CMK (cell line): Measurements from ENCODE around the gene TTC21B.
"Not testable (repeated sequence)": the region's sequence is repeated elsewhere in the genome, so short reads cannot be mapped to it uniquely, and the experiment has no call there.

ENCODE experiments used
- DNase-seq: peaks from one replicate; pipeline ENCODE4 v3.0.0-alpha.2; 2010; ENCODE audit warnings: low read depth

The TTC21B gene

DNA sequence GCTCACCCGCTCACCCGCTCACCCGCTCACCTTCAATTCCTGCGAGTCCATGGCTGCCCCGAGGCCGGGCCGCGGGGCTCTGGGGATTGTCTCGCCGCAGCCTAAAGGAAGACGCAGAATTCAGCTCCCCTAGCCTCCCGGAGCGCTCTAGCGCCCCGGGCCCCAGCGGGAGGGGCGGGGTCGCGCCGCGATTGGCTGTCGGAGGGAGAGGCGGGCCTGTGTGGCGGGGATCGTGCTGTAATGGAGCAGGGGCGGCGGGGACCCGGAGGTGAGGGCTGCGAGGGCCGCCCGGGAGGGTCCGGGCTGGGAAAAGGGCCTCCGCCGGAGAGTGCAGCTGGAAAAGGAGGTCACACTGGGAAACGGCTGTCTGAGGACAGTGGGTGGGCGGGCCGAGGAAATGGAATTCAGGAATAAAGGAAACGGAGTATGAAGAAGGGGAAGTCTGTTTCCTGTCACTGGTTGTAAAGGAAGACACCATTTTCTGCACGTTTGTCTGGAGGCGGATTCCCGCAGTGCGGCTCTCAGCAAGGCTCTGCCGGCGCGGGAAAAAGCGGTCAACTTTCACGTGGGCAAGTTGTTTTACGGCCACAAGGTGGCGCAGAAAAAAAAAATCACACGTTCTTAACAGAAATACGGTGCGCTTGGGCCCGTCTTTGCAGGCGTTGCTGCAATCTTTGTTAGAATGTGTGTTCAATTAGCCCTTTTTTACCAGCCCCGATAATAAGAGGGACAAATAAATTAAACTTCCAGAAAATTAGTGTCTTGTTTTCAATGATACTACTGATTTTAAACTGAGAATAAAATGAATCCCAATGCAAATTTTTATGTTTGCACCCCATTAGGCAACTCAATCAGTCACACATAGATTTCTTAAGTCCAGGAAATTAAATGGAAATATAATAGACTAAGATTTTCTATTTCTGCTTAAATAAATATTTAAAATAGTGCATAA lies at the start of gene TTC21B:
TTC21B (minus strand) TSS at position 122 of the 952 bp plus-strand sequence; CDS start at position 51, 71 bp downstream.
- DNase-seq: peak; percentile 68

- no peak for DNase-seq
Measured at GRCh38 chr2:166000401-166000800, 46.8 kb upstream of the TTC21B start.

- DNase-seq: no peak
Measured at GRCh38 chr2:165990846-165991245, 37.3 kb upstream of the TTC21B start.

DNA sequence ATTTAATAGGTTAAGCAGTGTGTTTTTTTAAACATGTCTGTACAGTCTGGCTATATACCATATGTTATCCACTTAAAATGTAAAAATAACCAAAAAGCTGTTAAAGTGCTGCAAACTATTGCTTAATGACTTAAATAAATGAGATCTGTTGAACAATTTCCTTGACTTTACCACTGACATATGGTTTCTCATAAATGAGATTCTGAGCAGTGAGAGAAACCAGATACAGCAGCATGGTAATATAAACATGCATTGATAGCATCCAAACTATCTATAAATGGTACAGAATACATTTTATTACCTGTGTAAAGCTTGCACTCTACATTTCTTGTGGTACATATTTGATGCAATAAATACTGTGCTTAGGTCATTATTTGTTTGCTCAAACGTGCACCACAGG lies 36.3 kb upstream of the TTC21B start:
- DNase-seq: no peak

DNA sequence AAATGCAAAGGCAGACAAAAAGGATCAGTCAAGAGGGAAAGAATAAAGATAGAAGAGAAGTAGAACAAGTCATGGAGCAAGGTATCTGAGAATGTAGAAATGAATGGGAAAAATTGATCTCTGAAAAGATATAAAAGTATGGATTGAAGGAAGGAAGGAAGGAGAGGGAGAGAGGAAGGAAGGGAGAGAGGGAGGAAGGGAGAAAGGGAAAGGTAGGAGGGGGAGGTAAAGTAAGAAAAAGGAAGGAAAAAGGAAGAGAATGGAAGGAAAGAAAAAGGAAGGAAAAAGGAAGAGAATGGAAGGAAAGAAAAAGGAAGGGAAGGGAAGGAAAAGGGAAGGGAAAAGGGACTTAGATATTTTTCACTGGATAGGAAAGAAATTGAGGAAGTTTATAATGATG lies 31.5 kb upstream of the TTC21B start:
- DNase-seq: no peak

DNA sequence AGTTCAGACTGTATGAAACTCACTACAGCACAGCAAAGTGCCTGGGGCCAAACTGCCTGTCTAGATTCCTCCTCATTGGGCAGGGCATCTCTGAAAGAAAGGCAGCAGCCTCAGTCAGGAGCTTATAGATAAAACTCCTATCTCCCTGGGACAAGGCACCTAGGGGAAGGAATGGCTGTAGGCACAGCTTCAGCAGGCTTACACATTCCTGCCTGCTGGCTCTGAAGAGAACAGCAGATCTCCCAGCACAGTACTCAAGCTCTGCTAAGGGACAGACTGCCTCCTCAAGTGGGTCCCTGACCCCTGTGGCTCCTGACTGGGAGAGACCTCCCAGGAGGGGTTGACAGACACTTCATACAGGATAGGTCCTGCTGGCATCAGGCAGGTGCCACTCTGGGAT lies 18.6 kb upstream of the TTC21B start:
- not testable (repeated sequence) for DNase-seq

GRCh38 chr2:165970663-165971062 lies 17.1 kb upstream of the TTC21B start:
- no peak for DNase-seq

DNA sequence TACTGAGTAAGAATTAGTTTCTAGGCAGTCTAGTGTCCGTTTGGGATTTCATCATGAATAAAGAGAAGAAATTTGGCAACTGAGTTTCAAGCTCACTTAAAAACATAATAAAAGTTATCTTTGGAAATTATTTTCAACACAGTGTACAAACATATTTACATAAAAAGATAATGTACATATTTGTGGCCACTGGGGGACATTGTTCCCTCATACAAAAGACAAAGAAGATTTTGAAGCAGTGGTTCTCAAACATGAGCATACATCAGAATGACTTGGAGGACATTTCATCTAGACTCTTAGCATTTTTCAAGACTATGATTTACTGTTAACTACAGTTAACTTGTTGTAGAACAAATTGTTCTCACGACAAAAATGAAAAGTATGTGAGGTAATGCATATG lies 15.7 kb upstream of the TTC21B start:
- no peak for DNase-seq

DNA sequence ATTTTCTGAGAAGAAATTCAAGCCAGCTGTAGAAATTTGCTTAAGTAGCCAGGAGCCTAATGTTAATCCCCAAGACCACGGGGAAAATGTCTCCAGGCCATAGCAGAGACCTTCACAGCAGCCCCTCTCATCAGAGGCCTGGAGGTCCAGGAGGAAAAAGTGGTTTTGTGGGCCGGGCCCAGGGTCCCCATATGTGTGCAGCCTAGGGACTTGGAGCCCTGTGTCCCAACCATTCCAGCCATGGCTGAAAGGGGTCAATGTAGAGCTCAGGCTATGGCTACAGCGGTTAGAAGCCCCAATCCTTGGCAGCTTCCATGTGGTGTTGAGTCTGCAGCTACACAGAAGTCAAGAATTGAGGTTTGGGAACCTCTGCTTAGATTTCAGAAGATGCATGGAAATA lies 14.2 kb upstream of the TTC21B start:
- DNase-seq: no peak

DNA sequence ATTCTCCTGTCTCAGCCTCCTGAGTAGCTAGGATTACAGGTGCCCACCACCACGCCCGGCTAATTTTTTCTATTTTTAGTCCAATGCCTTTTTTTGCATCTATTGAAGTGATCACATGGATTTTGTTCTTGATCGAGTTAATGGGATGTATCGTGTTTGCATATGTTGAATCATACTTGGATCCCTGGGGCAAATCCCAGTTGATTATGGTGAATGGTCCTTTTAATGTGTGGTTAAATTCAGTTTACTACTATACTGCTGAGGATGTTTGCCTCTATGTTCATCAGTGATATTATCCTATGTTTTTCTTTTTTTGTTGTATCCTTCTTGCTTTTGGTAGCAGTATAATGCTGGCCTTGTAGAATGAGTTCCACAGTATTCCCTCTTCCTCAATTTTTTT lies 8.2 kb upstream of the TTC21B start:
- DNase-seq: no peak

DNA sequence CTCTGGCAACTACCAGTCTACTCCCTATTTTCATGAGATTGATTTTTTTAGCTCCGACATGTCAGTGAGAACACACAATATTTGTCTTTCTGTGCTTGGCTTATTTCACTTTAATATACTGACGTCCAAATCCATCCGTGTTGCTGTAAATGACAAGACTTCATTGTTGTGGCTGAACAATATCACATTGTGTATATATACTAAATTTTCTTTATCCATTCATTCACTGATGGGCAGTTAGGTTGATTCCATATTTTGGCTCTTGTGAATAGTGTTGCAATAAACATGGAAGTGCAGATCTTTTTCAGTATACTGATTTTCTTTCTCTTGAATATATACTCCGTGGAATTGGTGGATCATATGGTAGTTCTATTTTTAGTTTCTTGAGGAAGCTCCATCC lies 5.8 kb upstream of the TTC21B start:
- no peak for DNase-seq

GRCh38 chr2:165958313-165958960 lies 4.9 kb upstream of the TTC21B start:
- no peak for DNase-seq

- DNase-seq: no peak
Measured at GRCh38 chr2:165957030-165957675, 3.6 kb upstream of the TTC21B start.

GRCh38 chr2:165953306-165953654 lies 296 bp downstream of the TTC21B start:
- DNase-seq: no peak

GRCh38 chr2:165952741-165953211 lies 800 bp downstream of the TTC21B start:
- DNase-seq: no peak

- DNase-seq: no peak
Measured at GRCh38 chr2:165952085-165952484, 1.5 kb downstream of the TTC21B start.

- no peak for DNase-seq
Measured at GRCh38 chr2:165950438-165950837, 3.1 kb downstream of the TTC21B start.

DNA sequence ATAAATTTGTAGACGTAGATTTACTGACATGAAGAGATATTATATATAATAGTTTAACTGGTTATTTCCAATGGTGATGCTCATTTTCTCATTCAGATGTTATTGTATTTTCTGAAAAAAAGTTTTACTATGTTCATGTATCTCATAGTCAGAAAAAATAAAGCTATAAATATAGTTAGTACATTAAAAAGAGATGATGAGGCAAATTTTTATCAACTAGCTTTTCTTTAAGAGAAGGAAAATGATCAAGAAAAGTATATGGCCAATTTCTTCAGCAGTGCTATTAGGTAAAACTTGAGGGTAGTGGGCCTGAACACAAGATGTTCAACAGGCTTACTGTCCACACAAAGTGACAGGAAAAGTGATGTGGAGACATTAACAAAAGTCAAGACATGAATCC lies 11.7 kb downstream of the TTC21B start:
- DNase-seq: no peak

DNA sequence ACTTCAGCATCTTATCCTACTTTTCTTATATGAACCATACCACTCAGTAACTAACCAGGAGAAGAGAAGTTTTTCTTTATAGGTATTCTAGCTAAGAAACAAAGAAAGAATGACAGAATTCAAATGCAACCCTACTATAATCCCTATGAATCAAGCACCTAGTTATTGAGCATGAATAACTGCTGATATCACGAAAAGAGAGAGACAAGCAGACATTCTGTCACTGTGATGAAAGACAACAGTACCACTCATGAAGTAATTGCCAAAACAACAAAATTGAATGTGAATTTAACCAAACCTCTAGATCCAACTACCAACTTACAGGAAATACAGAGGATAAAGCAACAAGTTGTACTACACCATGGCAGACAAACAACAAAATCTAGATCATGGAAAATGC lies 15.3 kb downstream of the TTC21B start:
- DNase-seq: no peak

- no peak for DNase-seq
Measured at GRCh38 chr2:165933211-165933910, 20.2 kb downstream of the TTC21B start.

DNA sequence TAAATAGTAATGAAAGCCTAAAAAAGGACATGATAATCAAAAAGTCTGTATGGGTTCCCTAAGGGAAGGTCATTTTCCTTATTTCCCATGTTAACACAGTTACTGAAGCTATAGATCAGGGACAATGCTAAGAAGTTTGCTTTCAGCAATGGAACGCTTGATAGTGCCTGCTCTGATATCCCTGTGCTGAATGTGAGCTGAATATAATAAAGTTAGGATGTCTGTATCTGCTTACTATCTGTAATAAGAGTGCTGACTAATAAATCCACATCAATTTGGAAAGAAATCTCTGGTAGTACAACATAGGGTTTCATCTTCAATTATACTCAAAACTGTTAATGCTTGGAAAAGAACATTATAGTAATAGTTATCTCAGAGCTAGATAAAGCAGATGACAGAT lies 25.8 kb downstream of the TTC21B start:
- no peak for DNase-seq

DNA sequence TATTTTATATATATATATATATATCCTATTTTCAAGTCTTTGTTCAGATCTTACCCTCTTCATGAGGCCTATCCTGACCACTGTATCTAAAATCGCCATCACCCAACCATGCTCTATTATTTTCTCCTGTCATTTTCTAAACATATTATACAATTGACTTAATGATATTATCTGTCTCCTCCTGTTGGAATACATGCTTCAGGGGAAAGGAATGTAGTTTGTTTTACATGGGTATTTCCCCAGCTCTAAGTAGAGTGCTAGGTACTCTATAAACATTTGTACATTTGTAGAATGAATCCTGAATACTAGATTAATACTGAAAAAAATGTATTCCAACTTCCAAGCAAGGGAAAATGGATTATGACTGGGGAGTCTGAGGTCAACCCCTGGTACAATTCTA lies 26.2 kb downstream of the TTC21B start:
- no peak for DNase-seq
